HG02763 (cell line): ENCODE data around the gene EXTL1.

Experiments used
- ATAC-seq: cut with Tn5 transposase; IDR thresholded peaks from one replicate; pipeline ENCODE4 v1.9.1; 2021; ENCODE audit warnings: mild to moderate bottlenecking, moderate library complexity; ENCODE audit not compliant: unreplicated experiment

EXTL1 gene

DNA sequence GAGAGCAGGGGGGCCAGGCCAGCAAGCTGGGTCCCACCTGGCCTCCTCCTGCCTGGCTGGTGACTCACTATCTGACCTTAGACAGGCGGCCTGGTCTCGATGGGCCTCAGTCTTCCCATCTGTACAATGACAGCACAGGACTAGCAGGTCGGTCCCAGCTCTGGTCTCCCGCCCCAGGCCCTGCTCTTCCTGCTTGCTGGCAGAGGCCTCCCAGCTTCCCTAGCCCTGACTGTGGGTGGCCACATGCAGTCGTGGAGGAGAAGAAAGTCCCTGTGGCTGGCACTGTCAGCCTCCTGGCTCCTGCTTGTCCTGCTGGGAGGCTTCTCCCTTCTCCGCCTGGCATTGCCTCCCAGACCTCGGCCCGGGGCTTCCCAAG is 817 bp downstream of the EXTL1 start:
- ATAC-seq, result no peak

DNA sequence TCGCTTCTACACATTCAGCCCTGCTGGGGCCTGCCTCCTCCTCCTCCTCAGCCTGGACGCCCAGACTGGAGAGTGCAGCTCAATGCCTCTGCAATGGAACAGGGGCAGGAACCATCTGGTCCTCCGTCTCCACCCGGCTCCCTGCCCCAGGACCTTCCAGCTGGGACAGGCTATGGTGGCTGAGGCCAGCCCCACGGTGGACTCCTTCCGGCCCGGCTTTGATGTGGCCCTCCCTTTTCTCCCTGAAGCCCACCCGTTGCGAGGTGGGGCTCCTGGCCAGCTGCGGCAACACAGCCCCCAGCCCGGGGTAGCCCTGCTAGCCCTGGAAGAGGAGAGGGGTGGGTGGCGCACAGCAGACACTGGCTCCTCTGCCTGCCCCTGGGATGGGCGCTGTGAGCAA is 1.4 kb downstream of the EXTL1 start:
- ATAC-seq, result no peak

DNA sequence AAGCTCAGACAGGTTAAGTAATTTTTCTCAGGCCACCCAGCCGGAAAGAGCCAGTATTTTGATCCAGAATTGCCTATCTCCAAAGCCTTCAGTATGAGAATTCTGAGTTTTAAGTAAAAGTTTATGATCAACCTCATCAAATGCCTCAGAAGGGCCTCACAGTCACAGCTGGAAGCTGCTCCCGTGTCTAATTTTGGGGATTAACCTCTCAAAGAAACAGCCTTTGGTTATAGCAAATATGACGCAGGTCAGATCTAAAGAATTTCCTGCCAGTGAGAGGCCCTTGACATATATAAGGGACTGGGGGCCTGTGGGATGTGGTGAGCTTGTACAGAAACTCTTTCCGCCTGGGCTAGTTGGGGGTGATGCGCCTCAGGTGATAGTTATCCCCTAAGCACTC is 2.3 kb downstream of the EXTL1 start:
- no peak for ATAC-seq

DNA sequence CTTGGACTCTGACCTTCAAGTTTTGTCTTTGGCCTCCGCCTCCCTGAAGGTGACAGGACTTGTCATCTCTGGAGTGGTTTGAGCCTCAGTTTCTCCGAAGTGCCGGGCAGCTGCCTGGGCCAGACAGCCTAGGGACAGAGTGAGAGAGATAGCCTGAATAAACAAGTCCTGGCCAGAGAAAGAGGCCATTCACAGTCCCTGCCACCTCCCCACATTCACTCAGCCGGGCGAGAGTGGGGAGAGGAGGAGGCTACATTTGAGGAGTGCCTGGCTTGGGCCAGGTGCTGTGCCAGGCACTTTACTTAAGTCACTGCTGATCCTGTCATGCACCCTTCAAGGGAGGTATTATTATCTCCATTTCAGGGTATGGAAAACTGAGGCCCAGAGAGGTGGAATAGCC is 3.5 kb downstream of the EXTL1 start:
- ATAC-seq, result no peak

DNA sequence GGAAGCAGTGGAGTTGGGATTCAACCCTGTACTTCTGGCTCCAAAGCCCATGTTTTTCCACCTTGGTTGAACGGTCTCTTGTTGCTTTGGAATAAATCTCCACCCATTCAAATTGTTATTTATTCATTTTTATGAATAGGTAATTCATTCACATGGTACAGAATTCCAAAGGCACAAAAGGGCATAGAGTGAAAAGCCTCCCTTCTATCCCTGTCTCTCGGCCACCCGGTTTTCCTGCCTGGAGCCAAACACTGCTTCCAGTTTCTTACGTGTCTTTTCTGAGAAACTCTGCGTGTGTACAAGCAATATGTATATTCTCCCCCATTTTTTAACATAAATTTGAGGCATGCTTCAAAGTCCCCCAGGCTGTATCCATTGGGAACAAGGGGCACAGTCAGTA is 3.9 kb downstream of the EXTL1 start:
- ATAC-seq, result no peak

DNA sequence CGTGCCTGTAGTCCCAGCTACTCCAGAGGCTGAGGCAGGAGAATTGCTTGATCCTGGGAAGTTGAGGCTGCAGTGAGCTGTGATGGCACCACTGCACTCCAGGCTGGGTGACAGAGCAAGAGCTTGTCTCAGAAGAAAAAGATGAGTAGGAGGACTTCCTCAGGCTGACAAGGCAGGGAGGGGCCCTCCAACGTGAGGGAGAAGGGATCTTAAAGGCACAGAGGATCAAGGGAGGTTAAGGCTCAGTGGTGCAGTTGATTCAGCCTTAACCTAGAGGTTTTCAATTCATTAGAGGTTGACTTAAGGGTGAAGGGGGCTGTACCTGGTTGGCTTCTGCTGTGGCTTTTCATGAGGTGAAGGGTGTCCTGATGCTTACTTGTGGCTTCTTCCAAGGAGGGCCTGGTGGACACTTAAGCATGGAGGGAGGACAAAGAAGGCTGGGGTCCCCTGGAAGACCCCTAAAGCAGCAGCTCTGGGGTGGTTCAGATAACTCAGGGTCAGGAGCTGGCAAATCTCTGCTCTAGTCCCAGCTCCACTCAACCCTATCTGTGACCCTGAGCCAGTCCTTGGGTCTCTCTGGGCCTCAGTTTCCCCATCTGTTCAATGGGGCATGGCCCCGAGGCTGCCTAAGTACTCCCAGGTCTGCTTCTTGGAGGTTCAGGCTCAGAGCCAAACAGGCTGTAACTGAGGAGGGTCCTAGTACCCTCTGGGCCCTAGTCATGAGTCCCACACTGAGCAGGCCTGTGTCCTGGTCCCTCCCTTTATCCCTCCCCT is 6.3 kb downstream of the EXTL1 start:
- ATAC-seq, result no peak

DNA sequence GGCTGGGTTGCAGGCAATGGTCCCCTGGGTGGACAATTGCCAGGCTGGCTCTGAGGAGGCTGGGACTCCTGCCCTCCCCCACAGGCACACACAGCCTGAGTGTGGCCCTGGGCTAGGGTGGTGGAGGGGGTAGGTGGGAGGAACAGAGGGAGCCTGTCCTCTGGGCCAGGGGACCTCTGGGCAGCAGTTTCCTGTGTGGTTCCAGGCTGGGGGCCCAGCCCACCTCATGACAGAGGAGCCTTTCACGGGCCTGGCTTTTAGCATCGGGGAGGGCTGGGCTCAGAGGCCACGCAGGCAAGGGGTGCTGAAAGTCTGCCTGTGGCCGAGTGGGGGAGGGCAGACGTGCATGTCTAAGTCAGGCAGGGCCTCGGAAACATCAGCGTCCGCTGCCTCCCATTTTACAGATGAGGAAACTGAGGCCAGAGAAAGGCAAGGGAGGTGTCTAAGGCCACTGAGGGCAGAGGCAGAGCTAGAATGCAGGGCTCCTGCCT is 7.0 kb downstream of the EXTL1 start:
- ATAC-seq, result no peak

DNA sequence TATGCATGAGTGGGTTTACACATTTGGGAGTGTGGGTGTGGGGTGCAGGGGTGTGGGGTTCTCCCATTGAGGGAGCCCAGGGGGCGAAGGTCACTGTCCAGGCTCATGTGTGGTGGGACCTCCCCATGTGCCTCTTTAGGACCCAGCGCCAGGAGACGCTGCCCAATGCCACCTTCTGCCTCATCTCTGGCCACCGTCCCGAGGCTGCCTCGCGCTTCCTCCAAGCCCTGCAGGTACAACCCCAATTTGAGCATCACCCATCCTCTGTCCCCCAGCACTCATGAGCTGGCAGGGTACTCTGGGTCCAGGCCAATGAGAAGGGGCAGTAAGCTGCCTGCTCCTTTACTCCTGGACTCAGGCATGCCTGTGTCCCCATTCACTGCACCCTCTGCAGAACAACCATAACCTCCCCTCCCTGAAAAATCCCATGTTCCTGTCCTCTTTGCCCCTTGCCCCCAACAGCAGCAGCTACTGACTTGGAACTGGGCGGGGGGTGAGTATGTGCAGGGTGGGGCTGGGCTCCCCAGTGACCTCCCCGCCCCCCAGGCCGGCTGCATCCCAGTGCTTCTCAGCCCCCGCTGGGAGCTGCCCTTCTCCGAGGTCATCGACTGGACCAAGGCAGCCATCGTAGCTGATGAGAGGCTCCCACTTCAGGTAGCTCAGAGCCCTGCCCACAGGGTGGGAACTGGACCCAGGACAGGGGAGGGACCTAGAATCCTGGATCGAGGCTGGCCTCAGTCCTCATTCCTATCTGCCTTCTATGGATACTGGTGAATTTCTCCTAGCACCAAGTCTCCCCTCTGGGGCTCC is 7.7 kb downstream of the EXTL1 start:
- ATAC-seq, result no peak

DNA sequence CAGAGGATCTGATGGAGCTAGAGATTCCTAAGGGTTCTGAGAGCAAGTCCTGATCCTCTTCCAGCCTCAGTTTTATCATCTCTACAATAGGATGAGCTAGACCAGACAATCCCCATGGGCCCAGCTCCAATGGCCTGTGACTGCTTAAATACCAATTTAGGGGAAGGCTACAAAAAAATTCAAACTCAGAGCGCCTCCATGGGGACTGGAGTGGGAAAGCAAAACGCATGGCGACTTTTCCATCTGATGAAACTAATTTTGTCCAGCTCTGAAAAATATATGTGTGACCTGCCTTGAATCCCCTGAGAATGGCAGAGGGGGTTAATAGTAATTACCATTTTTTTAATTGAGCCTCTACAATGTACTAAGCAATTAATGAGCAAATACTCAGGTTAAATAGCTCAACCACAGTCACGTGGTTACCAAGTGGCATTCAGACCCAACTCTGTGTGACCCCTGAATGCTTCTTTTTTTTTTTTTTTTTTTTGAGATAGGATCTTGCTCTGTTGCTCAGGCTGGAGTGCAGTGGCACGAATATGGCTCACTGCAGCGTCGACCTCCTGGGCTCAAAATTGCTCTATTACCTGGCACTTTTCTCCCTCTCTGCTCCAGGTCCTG is 8.4 kb downstream of the EXTL1 start:
- no peak for ATAC-seq

DNA sequence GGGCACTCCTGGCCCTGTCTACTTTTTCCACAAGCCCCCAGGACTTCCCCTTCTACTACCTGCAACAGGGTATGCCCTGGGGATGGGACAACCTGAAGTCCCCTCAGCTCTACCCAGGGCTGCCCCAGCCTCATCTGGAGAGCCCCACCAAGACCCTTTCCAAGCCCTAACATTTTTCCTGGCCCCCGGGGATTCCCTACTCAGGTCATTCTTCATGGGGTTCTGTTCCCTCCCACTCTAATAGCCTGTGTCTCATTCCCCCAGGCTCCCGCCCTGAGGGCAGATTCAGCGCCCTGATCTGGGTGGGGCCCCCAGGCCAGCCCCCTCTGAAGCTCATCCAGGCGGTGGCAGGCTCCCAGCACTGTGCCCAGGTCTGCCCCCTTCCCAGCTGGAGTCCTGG is 9.6 kb downstream of the EXTL1 start:
- no peak for ATAC-seq

DNA sequence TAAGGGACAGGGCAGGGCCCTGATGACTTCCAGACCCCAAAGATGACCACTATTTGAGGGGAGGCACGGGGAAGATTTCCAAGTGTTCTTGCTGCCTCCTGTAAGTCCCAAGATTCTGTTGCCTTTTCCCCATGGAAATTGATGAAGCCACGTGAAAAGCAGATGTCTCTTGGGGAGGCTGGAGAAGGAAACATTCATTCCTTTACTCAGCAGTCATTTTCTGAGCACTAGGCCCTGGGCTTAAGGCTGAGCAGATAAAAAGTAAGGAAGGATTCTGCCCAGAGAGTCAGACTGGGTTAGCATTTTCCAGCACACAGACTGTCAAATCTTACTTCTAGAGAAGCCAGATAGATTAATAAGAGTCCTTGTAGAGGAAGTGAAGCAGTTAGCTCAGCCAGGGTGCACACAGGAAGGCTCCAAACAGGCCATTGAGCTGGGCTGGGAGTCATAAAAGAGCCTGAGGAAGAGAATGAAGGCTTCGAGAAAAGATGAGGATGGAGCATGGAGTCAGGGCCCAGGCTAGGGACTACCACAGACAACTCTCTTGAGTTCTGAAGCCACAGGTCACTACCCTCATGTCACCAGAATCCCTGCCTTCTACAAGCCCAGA is 10.1 kb downstream of the EXTL1 start:
- no peak for ATAC-seq

DNA sequence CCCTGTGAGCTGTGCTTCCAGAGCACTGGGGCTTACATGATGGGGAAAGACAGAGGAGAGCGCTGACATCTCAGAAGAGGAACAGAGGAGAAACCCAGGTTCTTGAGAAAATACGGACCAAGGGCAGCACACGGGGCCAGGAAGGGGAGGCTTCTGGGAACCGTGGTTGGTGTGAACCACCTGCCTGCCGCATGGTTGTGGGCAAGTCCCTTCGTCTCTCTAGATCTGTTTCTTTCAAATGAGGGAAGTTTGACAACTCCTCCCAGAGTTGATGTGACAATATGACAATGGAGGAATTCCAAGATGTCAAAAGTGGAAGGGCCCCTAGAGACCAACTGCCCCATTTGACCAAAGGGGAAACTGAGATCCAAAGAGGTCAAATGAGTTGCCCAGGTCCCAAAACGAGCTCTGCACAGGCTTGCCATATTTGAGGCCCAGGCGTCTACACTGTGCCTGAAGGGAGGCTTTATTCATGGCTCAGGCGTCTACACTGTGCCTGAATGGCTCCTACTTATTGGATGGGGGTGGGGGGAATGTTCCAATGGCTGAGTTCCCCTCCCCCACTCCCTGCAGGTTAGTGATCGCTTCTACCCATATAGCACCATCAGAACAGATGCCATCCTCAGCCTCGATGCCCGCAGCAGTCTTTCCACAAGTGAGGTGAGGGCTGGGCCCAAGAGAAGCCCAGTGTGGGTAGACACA is 11.2 kb downstream of the EXTL1 start:
- no peak for ATAC-seq

DNA sequence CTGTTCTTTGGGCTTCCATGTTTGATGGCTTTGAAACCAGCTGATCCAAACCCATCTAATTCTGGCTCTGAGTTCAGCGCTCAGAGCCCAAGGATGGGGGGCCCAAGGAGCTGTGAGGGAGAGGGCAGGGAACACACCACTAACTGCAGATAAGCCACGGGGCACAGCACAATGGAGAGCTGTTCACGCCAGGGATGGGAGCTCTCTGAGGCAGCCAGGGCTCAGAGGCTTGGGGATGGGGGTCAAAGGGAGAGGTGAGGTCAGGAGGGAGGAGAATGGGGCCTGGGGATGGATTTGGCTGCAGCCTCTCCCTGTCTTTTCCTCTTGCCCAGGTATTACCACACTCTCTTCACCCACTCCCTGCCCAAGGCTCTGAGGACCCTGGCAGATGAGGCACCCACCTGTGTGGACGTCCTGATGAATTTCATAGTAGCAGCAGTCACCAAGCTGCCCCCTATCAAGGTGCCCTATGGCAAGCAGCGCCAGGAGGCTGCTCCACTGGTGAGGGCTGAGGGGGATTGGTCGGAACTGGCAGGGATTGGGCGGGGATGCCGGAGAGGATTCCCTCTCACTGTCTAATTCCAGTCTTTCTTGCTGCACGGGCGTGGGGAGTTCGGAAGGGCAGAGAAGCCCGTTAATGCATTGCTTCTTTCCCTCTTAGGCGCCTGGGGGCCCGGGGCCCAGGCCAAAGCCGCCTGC is 13.1 kb downstream of the EXTL1 start:
- no peak for ATAC-seq

DNA sequence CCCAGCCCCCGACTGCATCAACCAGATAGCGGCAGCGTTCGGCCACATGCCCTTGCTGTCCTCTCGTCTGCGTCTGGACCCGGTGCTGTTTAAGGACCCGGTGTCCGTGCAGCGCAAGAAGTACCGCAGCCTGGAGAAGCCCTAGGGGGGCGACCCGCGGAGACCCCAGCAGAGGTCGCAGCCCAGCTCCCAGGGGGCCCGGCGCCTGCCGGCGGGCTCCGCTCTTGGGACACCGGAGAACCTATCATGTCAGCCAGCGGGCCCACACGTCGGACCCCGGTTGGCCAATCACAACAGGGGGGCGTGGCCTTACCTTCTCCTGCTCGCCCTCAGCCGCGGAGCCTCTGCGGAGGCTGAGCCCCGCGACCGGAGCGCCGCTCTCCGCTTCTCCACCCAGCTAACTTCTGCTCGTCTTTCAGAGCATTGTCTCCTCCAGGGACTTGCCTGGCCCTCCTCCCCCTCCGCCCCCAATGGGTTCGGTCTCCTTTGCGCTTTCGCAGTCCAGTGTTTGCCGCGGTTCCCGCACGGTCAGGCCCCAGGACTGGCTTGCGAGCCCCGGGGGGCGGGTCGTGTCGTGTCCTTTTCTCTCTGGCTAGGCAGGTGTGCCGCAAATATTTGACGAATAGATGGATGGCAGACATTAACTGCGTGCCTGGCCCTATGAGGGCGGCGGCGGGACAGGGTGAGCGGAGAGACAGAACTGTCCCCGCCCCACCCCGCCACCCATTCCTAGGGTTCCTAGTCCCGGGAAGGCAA is 13.8 kb downstream of the EXTL1 start:
- peak; percentile 74 for ATAC-seq

DNA sequence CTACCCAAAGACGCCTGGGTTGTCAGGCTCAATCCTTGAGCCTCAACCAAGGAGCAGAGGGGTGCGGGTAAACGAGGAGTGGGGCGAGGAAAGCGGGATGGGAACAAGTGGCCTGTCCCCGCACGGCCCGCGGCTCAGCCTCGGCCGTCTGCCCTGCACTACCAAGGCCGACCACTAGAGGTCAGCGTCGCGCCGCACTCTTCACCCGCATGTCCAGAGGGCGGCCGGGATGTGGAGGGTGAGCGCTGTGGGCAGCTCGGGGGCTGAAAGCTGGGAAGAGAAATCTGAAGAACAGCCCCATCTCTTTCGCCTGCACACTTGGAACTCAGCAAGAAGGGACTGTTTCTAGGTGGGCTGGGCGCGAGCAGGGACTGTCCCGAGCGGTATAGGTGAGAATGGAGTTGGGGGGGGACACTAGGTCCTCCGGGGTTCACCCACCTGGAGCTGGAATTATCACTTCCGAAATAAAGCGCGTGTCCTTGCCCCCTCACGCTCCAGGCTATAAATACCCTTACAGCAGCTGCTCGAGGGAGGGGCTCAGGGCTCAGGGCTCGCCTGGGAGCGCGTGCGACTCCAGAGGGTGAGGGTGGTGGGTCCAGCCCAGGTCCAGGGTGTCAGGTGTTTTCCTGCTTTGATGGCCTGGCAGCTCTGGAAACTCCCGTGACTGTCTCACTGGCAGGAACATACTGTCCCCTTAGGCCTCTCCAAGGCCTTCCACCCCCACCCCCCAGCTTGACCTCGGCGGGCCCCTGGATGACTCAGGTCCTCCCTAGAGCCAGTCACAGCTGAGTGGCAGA is 14.6 kb downstream of the EXTL1 start:
- ATAC-seq, result peak; percentile 57

DNA sequence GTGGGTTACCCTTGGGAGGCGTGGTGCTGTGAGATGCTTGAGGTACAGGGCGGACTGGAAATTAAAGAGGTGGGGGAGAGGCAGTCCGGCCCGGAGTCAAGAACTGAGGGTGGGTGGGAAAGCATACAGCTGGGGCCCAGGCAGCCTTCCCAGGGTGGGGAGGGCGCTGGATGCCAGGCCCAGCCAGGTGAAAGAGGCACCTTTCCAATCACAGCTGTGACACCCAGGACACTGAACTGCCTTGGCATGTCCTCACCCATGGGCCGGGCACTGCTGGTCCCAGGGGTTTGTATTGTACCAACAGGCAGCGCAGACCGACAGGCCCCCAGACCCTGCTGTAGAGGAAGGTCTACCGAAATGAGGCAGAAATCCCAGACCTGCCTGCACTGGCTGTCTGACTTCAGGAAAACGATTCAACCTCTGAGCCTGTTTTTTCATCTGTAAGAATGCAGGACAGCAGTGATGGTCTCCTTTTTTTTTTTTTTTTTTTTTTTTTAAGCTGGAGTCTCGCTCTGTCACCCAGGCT is 15.2 kb downstream of the EXTL1 start:
- ATAC-seq, result no peak

DNA sequence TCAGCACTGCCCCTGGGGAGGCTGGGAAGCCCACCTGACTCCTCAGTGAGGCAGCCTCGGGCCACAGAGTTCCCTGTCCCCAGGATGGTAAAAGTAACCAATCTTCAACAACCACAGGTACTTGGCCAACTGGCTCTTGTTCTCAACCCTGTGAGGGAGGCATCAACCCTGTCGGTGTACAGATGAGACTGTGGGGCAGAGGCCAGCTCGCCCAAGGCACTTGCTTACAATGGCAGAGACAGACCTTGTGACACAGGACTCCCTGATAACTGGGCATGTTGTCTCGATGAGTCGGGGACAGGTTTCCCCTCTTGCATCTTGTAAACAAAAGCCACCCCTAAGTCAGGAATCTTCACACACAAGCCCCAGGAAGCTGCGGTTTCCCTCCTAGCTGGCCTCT is 16.3 kb downstream of the EXTL1 start:
- ATAC-seq, result no peak

DNA sequence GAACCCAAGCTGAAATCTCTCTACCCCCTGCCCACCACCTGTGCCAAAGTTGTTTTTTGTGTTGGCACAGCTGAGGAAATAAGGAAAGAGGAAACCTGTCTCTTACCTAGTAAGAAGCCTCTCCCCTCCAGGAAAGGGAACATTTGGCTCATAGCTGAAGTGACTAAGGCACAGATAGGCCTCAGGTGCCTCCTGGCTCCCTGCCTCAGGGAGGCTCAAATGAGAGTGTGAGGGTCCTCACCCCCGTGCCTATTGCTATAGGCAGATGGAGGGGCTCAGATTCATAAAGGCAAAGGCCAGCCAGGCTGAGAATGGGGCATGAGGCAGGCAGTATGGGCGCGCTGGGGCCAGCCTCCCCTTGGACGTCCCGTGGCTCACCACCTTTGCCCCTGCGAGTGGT is 16.9 kb downstream of the EXTL1 start:
- ATAC-seq, result no peak
